Endothelial cell of umbilical vein (primary cell): ENCODE measurements around the gene KLRF1.

ENCODE experiments used
- EZH2 ChIP-seq: IDR thresholded peaks from 2 replicates; pipeline ENCODE4 v1.6.1; 2012; ENCODE audit warnings: borderline replicate concordance, low read depth, mild to moderate bottlenecking, moderate library complexity, low read length, inconsistent platforms; ENCODE audit not compliant: severe bottlenecking
- FOS ChIP-seq: IDR thresholded peaks from 2 replicates; pipeline ENCODE4 v1.6.1; 2011; ENCODE audit warnings: mild to moderate bottlenecking, low read length, moderate library complexity, borderline replicate concordance; ENCODE audit not compliant: insufficient read depth
- GATA2 ChIP-seq: IDR thresholded peaks from 2 replicates; pipeline ENCODE4 v1.7.0; 2011; ENCODE audit warnings: low read depth, mild to moderate bottlenecking, moderate library complexity, mixed read lengths, low read length; ENCODE audit not compliant: insufficient read length, insufficient read depth
- MYC ChIP-seq: IDR thresholded peaks from one replicate; pipeline ENCODE4 v1.6.1; 2011; ENCODE audit warnings: mild to moderate bottlenecking, low read depth, low read length
- POLR2A ChIP-seq: IDR thresholded peaks from 2 replicates; pipeline ENCODE4 v1.6.1; 2012; ENCODE audit warnings: low read depth, mild to moderate bottlenecking, control low read depth, low read length
- POLR2AphosphoS5 ChIP-seq: IDR thresholded peaks from 2 replicates; pipeline ENCODE4 v1.6.1; 2012; ENCODE audit warnings: low read depth, mild to moderate bottlenecking, control low read depth, low read length, moderate library complexity; ENCODE audit not compliant: insufficient read depth
- TF ChIP-seq, protein P1 (sequence below), 2 donors: IDR thresholded peaks; 1 replicate in 1 of 2; 2 replicates in 1 of 2; pipeline ENCODE4 v1.5.1; 2011; ENCODE audit warnings: low read length in 2 of 2, mild to moderate bottlenecking in 2 of 2, moderate library complexity in 2 of 2, control low read depth in 1 of 2, inconsistent platforms in 1 of 2, low read depth in 1 of 2; ENCODE audit not compliant: insufficient read depth in 1 of 2; ENCODE audit errors: extremely low read depth in 1 of 2

DNA sequence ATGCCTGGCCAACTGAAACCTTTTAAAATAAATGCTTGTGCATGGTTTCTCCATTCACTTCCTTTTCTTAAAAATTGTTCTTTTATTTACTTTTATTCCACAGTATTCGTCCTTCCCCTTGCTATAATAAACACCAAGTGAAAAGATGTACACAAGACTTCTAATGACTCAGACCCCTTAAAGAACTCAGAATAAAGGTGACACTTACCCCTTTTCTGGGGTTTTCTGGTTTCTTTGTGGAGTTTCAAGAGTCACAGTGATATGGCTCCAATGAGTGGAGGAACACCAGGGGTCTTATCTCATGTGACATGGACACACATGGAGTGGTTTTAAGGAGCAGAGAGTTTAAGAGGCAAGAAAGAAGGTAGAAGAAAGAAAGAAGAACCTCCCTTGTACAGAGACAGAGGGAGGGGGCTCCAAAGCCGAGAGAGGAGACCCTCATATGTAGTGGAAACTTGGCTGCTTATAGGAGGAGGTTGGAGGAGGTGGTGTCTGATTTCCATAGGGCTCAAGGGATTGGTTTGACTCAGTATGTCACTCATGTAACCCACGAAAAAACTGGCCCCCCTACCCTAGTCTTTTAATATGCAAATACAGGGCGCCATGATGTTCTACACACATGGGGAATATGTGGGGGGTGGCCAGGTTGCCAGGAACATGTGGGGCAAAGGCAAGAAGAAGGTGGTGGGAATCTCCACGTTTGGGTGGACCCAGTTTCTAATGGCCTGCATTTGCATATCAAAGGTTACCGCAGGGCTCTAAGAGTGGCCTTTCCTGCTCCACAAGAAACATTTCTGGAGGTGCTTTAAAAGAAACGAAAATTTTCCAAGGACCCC lies 44.5 kb upstream of the KLRF1 start:
- TF ChIP-seq, protein P1, sequence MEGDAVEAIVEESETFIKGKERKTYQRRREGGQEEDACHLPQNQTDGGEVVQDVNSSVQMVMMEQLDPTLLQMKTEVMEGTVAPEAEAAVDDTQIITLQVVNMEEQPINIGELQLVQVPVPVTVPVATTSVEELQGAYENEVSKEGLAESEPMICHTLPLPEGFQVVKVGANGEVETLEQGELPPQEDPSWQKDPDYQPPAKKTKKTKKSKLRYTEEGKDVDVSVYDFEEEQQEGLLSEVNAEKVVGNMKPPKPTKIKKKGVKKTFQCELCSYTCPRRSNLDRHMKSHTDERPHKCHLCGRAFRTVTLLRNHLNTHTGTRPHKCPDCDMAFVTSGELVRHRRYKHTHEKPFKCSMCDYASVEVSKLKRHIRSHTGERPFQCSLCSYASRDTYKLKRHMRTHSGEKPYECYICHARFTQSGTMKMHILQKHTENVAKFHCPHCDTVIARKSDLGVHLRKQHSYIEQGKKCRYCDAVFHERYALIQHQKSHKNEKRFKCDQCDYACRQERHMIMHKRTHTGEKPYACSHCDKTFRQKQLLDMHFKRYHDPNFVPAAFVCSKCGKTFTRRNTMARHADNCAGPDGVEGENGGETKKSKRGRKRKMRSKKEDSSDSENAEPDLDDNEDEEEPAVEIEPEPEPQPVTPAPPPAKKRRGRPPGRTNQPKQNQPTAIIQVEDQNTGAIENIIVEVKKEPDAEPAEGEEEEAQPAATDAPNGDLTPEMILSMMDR (IDR thresholded peaks at IDR 0.05; ENCODE audit: extremely low read depth in 1 of 2, insufficient read depth in 1 of 2, low read depth in 1 of 2, low read length in 2 of 2), result no peak
- TF ChIP-seq POLR2AphosphoS5, result no peak
- TF ChIP-seq EZH2, result no peak
- no peak for TF ChIP-seq MYC
- no peak for TF ChIP-seq POLR2A
- TF ChIP-seq FOS, result no peak
- TF ChIP-seq GATA2, result no peak
